Neuronal stem cell (in vitro differentiated cells): ENCODE data around the gene TUBA4B.

ENCODE experiments used
- DNase-seq: peaks from one replicate; pipeline ENCODE4 v3.0.0-alpha.2; 2013; ENCODE audit warnings: low spot score
- H2AFZ ChIP-seq: one replicate; pipeline ENCODE4 v1.6.1; 2013; ENCODE audit warnings: mild to moderate bottlenecking, low read length, inconsistent platforms
- H2AK5ac ChIP-seq: 2 replicates; pipeline ENCODE4 v1.6.1; 2013; ENCODE audit warnings: low read depth, mild to moderate bottlenecking, inconsistent platforms, low read length, moderate library complexity, mixed read lengths
- H2BK120ac ChIP-seq: 2 replicates; pipeline ENCODE4 v1.6.1; 2013; ENCODE audit warnings: low read depth, mild to moderate bottlenecking, inconsistent platforms, low read length, moderate library complexity, mixed read lengths
- H2BK12ac ChIP-seq: one replicate; pipeline ENCODE4 v1.6.1; 2013; ENCODE audit warnings: low read length, inconsistent platforms
- H2BK15ac ChIP-seq: 2 replicates; pipeline ENCODE4 v1.6.1; 2013; ENCODE audit warnings: mild to moderate bottlenecking, low read length, inconsistent platforms, mixed read lengths
- H2BK5ac ChIP-seq: one replicate; pipeline ENCODE4 v1.6.1; 2013; ENCODE audit warnings: inconsistent platforms, mild to moderate bottlenecking, low read length, moderate library complexity
- H3K14ac ChIP-seq: one replicate; pipeline ENCODE4 v1.6.1; 2013; ENCODE audit warnings: low read length, inconsistent platforms
- H3K18ac ChIP-seq: 2 replicates; pipeline ENCODE4 v1.6.1; 2013; ENCODE audit warnings: low read length, inconsistent platforms
- H3K23ac ChIP-seq: 2 replicates; pipeline ENCODE4 v1.6.1; 2013; ENCODE audit warnings: low read depth, mild to moderate bottlenecking, mixed read lengths, low read length, inconsistent platforms; ENCODE audit not compliant: poor library complexity
- H3K27ac ChIP-seq: replicated peaks from 3 replicates; pipeline ENCODE4 v1.5.1; 2013; ENCODE audit warnings: low read length, inconsistent platforms
- H3K27me3 ChIP-seq, 3 experiments: 2 replicates each; pipeline ENCODE4 v1.6.1; 2013; ENCODE audit warnings: low read length in 3 of 3, mild to moderate bottlenecking in 2 of 3, inconsistent platforms in 1 of 3, low read depth in 1 of 3, mixed read lengths in 1 of 3, moderate library complexity in 1 of 3; ENCODE audit not compliant: control insufficient read depth in 3 of 3, insufficient read depth in 3 of 3
- H3K36me3 ChIP-seq, 2 donors: replicated peaks in 1 of 2; 2 replicates each; pipeline ENCODE4 v1.6.1; 2013; ENCODE audit warnings: low read length in 2 of 2; ENCODE audit not compliant: control insufficient read depth in 2 of 2, insufficient read depth in 2 of 2
- H3K4ac ChIP-seq: 2 replicates; pipeline ENCODE4 v1.6.1; 2013; ENCODE audit warnings: inconsistent platforms, mild to moderate bottlenecking, low read length, moderate library complexity
- H3K4me1 ChIP-seq, 2 donors: 1 replicate in 1 of 2; 2 replicates in 1 of 2; pipeline ENCODE4 v1.6.1; 2013; ENCODE audit warnings: low read length in 2 of 2, low read depth in 1 of 2; ENCODE audit not compliant: control insufficient read depth in 2 of 2, insufficient read depth in 1 of 2
- H3K4me2 ChIP-seq: one replicate; pipeline ENCODE4 v1.6.1; 2013; ENCODE audit warnings: mild to moderate bottlenecking, low read length, inconsistent platforms; ENCODE audit not compliant: insufficient read depth, poor library complexity, severe bottlenecking
- H3K4me3 ChIP-seq, 2 donors: 2 replicates each; pipeline ENCODE4 v1.5.1; 2013; ENCODE audit warnings: low read length in 2 of 2, mild to moderate bottlenecking in 2 of 2, inconsistent platforms in 1 of 2, moderate library complexity in 1 of 2
- H3K79me1 ChIP-seq: one replicate; pipeline ENCODE4 v1.6.1; 2013; ENCODE audit warnings: low read depth, mild to moderate bottlenecking, inconsistent platforms, low read length, moderate library complexity
- H3K9ac ChIP-seq: one replicate; pipeline ENCODE4 v1.6.1; 2013; ENCODE audit warnings: mild to moderate bottlenecking, low read depth, low read length, inconsistent platforms; ENCODE audit not compliant: poor library complexity
- H3K9me3 ChIP-seq, 2 donors: replicated peaks in 1 of 2; 2 replicates each; pipeline versions ENCODE3 to v1.6.1; 2013; ENCODE audit warnings: low read length in 2 of 2, mild to moderate bottlenecking in 2 of 2, inconsistent platforms in 1 of 2, low read depth in 1 of 2, mixed read lengths in 1 of 2, moderate library complexity in 1 of 2; ENCODE audit not compliant: control insufficient read depth in 2 of 2, insufficient read depth in 1 of 2
- H4K8ac ChIP-seq: one replicate; pipeline ENCODE4 v1.6.1; 2013; ENCODE audit warnings: low read depth, mild to moderate bottlenecking, inconsistent platforms, low read length, moderate library complexity
- H4K91ac ChIP-seq: one replicate; pipeline ENCODE4 v1.6.1; 2013; ENCODE audit warnings: low read length, low read depth, mild to moderate bottlenecking, inconsistent platforms; ENCODE audit not compliant: poor library complexity
- WGBS, 2 donors: extraction: QIAGEN DNeasy Blood & Tissue Kit; methylation state at CpG; one replicate each; pipeline ENCODE4 v1.1.7; 2013; ENCODE audit warnings: missing lambda C conversion rate in 2 of 2, mixed read lengths in 1 of 2; ENCODE audit not compliant: insufficient read length in 2 of 2, insufficient replicate concordance in 1 of 2; ENCODE audit errors: extremely low coverage in 2 of 2; 5-methylcytosine and 5-hydroxymethylcytosine counted together

TUBA4B gene

DNA sequence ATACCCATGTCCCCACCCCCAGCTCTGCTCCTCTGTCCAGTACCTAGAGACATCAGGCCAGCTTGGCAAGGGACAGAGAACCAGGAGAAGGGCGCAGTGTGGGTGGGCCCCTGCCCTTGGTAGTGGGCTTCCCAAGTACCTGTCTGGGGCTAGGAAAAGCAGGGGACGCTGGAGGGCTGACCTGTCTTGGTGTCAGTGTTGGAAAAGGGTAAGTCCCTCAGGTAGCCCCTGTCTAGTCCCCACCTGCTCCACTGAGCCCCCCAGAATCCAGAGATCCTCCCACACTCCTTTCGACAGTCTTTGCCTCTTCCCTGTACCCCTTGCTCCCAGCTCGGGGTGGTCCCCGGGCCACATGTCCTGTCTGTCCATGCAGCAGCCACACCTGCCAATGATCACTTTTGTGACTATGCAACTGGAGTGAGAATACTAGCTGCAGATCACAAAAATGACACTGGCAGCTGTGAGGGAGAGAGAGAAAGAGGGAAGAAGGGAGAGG lies 40.7 kb downstream of the TUBA4B start:
- H3K27me3 ChIP-seq: peaks cover 0 to 17% (median 0%) of the 10 kb centered on the region in 3 experiments
- H3K9me3 ChIP-seq: peaks cover 0 to 2% of the 10 kb centered on the region in 2 donors
- H3K79me1 ChIP-seq: no peaks in the 10 kb centered on the region
- peaks cover 2 to 5% of the 10 kb centered on the region in 2 donors for H3K4me1 ChIP-seq
- H3K23ac ChIP-seq: no peak overlapping the region
- H4K8ac ChIP-seq: no peak overlapping the region
- WGBS, 2 donors: no CpG with 5 or more reads among the region's 5 CpGs
- H3K36me3 ChIP-seq: no peaks in the 10 kb centered on the region
- no peak overlapping the region for H2AK5ac ChIP-seq
- H2BK12ac ChIP-seq: no peak overlapping the region
- H3K9ac ChIP-seq: no peak overlapping the region
- H3K4me3 ChIP-seq: no peak overlapping the region
- no peak overlapping the region for H2BK15ac ChIP-seq
- no peak overlapping the region for H3K4me2 ChIP-seq
- H2AFZ ChIP-seq: peak overlapping the region; percentile 98
- H4K91ac ChIP-seq: no peak overlapping the region
- H3K27ac ChIP-seq: no peak overlapping the region
- no peak overlapping the region for H2BK120ac ChIP-seq
- no peak overlapping the region for H3K14ac ChIP-seq
- H2BK5ac ChIP-seq: no peak overlapping the region
- H3K4ac ChIP-seq: no peak overlapping the region
- DNase-seq: no peak
- H3K18ac ChIP-seq: no peak overlapping the region

GRCh38 chr2:219294356-219295351 lies 41.6 kb downstream of the TUBA4B start:
- Histone ChIP-seq H3K27ac (no peak overlapping the region), H2BK12ac (no peak overlapping the region), H4K91ac (no peak overlapping the region), H3K23ac (peak overlapping the region; percentile 44), H3K9me3 (peaks cover 0 to 2% of the 10 kb centered on the region in 2 donors), H3K79me1 (no peaks in the 10 kb centered on the region), H3K18ac (peak overlapping the region; percentile 97), H2AFZ (peak overlapping the region; percentile 98), H3K36me3 (no peaks in the 10 kb centered on the region), H3K27me3 (peaks cover 0 to 25% (median 0%) of the 10 kb centered on the region in 3 experiments), H3K14ac (peak overlapping the region; percentile 87), H4K8ac (no peak overlapping the region), H3K9ac (peak overlapping the region; percentile 93), H2BK120ac (no peak overlapping the region), H3K4me2 (peak overlapping the region; percentile 75), H2BK15ac (peak overlapping the region; percentile 72), H3K4me3 (peak overlapping the region; percentile 67 to 84), H3K4ac (no peak overlapping the region), H2BK5ac (peak overlapping the region; percentile 62), H3K4me1 (peaks cover 10 to 11% of the 10 kb centered on the region in 2 donors), H2AK5ac (no peak overlapping the region)
- WGBS, 2 donors: no CpG with 5 or more reads among the region's 67 CpGs
- peak; percentile 85 for DNase-seq

GRCh38 chr2:219296142-219296541 lies 43.1 kb downstream of the TUBA4B start:
- DNase-seq: no peak
- Histone ChIP-seq H3K4ac (no peak overlapping the region), H3K79me1 (no peaks in the 10 kb centered on the region), H3K23ac (no peak overlapping the region), H3K18ac (no peak overlapping the region), H3K36me3 (no peaks in the 10 kb centered on the region), H3K27me3 (peaks cover 0 to 28% (median 0%) of the 10 kb centered on the region in 3 experiments), H3K27ac (no peak overlapping the region), H2BK12ac (no peak overlapping the region), H2BK5ac (no peak overlapping the region), H3K4me3 (no peak overlapping the region), H2AFZ (no peak overlapping the region), H4K8ac (no peak overlapping the region), H3K9ac (peak overlapping the region; percentile 18), H2BK120ac (no peak overlapping the region), H3K4me1 (peaks cover 20 to 24% of the 10 kb centered on the region in 2 donors), H3K9me3 (peaks cover 0 to 2% of the 10 kb centered on the region in 2 donors), H2BK15ac (no peak overlapping the region), H4K91ac (no peak overlapping the region), H3K4me2 (no peak overlapping the region), H2AK5ac (peak overlapping the region; percentile 48), H3K14ac (no peak overlapping the region)
- WGBS, 2 donors: no CpG with 5 or more reads among the region's 14 CpGs
